ENCODE data around the gene PREX1. TPM values are rescaled to one million over a fixed set of nuclear protein-coding genes. Genes with fewer than 3 reads are reported as not detected.

The PREX1 gene
- total RNA-seq, 2 experiments from 2014 or later: 36.5 to 39.2 TPM

- H3K4me1 Mint-ChIP-seq: no peaks in the 10 kb centered on the region
- H3K27me3 Mint-ChIP-seq: no peaks in the 10 kb centered on the region
- peaks cover 2% of the 10 kb centered on the region for H3K36me3 Mint-ChIP-seq (ENCODE audit: low read depth)
- ATAC-seq: no peak
- no peak overlapping the region for H3K4me3 Mint-ChIP-seq
- CTCF ChIA-PET: interaction anchor here (0.6 to 0.8 kb wide), 2 partner anchors 131 to 201 kb away, joined by 3 read pairs; no protein-coding TSS in a partner anchor
- POLR2A ChIA-PET: no interaction called here
- no peak overlapping the region for H3K27ac Mint-ChIP-seq
- no peaks in the 10 kb centered on the region for H3K9me3 Mint-ChIP-seq (ENCODE audit: low read depth)
- intact Hi-C loops (cut with DNase I, micrococcal nuclease): no loop called here
- no peak for DNase-seq
Observed at GRCh38 chr20:48667481-48667880, 160.3 kb downstream of the PREX1 start.

GRCh38 chr20:48665785-48666184, 162.0 kb downstream of the PREX1 start:
- Mint-ChIP-seq H3K4me3 (no peak overlapping the region), H3K4me1 (no peaks in the 10 kb centered on the region), H3K36me3 (ENCODE audit: low read depth) (no peaks in the 10 kb centered on the region), H3K9me3 (ENCODE audit: low read depth) (no peaks in the 10 kb centered on the region), H3K27ac (no peak overlapping the region), H3K27me3 (no peaks in the 10 kb centered on the region)
- intact Hi-C loops (cut with DNase I, micrococcal nuclease): no loop called here
- DNase-seq: no peak
- ChIA-PET CTCF (no interaction called here), POLR2A (no interaction called here)
- ATAC-seq: no peak

DNA sequence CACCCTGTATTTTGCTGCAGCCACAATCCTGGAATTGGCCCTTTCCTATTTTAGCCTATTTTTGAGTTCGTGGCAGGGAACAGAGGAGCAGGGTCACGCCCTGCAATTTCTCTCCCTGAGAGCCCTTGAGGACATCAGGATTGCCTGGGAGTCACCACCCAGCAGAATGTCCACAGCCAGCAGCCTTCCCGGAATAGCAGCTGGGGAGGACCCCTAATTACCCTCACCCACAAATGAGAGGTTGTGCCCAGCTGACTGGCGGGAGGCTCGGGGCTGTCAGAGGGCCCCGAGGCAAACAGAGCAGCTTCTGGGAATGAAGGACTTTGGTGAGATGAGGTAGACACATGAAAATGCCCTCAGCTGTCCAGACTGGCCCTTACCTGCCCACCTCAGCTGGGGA, 165.1 kb downstream of the PREX1 start:
- ChIA-PET CTCF (interaction anchor here (1.9 kb wide), 1 partner anchor 242 kb away, joined by 5 read pairs; no protein-coding TSS in a partner anchor), POLR2A (no interaction called here)
- ATAC-seq: no peak
- H3K4me3 Mint-ChIP-seq: no peak overlapping the region
- peaks cover 2% of the 10 kb centered on the region for H3K9me3 Mint-ChIP-seq (ENCODE audit: low read depth)
- no peak overlapping the region for H3K27ac Mint-ChIP-seq
- H3K4me1 Mint-ChIP-seq: no peaks in the 10 kb centered on the region
- H3K27me3 Mint-ChIP-seq: no peaks in the 10 kb centered on the region
- intact Hi-C loops (cut with DNase I, micrococcal nuclease): no loop called here
- DNase-seq: no peak
- H3K36me3 Mint-ChIP-seq (ENCODE audit: low read depth): peaks cover 8% of the 10 kb centered on the region

GRCh38 chr20:48661575-48662455, 166.0 kb downstream of the PREX1 start:
- CTCF ChIA-PET: interaction anchor here (7.7 kb wide), 1 partner anchor 245 kb away, joined by 134 read pairs; no protein-coding TSS in a partner anchor
- Mint-ChIP-seq H3K36me3 (ENCODE audit: low read depth) (peaks cover 8% of the 10 kb centered on the region), H3K27ac (no peak overlapping the region)

DNA sequence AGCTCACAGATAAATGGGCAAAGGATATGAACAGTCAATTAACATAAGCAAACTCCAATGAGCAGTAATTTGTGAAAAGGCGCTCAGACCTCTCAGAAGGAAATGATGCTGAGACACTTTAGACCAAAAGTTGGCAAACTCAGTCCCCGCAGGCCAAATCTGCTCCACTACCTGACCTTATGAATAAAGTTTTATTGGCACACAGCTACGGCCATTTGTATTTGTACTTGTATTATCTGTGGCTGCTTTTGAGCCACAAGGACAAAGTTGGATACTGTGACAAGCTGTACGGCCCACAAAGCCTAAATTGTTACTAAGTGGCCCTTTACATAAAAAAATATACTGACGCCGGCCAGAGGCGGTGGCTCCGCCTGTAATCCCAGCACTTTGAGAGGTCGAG, 167.0 kb downstream of the PREX1 start:
- H3K9me3 Mint-ChIP-seq (ENCODE audit: low read depth): peaks cover 2% of the 10 kb centered on the region
- no peak overlapping the region for H3K4me3 Mint-ChIP-seq
- no peak for DNase-seq
- no peaks in the 10 kb centered on the region for H3K27me3 Mint-ChIP-seq
- peaks cover 11% of the 10 kb centered on the region for H3K36me3 Mint-ChIP-seq (ENCODE audit: low read depth)
- no peak for ATAC-seq
- ChIA-PET POLR2A (no interaction called here), CTCF (interaction anchor here (0.5 to 7.7 kb wide), 4 partner anchors 23 to 532 kb away, joined by 3 to 134 read pairs (median 4); no protein-coding TSS in a partner anchor)
- no peak overlapping the region for H3K27ac Mint-ChIP-seq
- intact Hi-C loops (cut with DNase I, micrococcal nuclease): no loop called here
- H3K4me1 Mint-ChIP-seq: no peaks in the 10 kb centered on the region

More at GRCh38 chr20:48661575-48662455, 166.0 kb downstream of the PREX1 start:
- peaks cover 2% of the 10 kb centered on the region for H3K9me3 Mint-ChIP-seq (ENCODE audit: low read depth)
- no peaks in the 10 kb centered on the region for H3K4me1 Mint-ChIP-seq
- no peak overlapping the region for H3K4me3 Mint-ChIP-seq
- POLR2A ChIA-PET: no interaction called here
- no peak for DNase-seq
- ATAC-seq: no peak
- H3K27me3 Mint-ChIP-seq: no peaks in the 10 kb centered on the region
- intact Hi-C loops (cut with DNase I, micrococcal nuclease): no loop called here

DNA sequence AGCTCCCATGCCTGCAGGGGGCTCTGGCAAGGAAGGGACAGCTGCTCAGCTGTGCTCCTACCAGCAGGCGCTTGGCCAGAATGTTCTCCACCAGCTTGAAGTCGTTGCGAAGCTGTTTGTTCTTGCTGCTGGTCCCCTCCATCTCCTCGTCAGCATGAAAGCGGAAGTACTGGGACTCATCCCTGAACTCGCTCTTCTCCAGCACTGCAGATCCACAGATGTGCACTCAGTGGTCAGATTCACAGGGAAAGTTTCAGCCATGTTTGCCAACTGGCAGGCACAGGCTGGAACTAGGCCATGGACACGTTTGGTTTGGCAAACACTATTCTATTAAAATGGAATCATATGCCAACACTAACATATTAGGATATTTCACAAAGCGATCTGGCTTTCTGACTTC, 167.9 kb downstream of the PREX1 start:
- DNase-seq: no peak
- Mint-ChIP-seq H3K27ac (peak overlapping the region; percentile 16), H3K27me3 (no peaks in the 10 kb centered on the region), H3K36me3 (ENCODE audit: low read depth) (peaks cover 11% of the 10 kb centered on the region), H3K4me1 (no peaks in the 10 kb centered on the region), H3K4me3 (no peak overlapping the region), H3K9me3 (ENCODE audit: low read depth) (peaks cover 2% of the 10 kb centered on the region)
- no peak for ATAC-seq
- POLR2A ChIA-PET: no interaction called here
- intact Hi-C loops (cut with DNase I, micrococcal nuclease): no loop called here
- CTCF ChIA-PET: interaction anchor here (7.7 kb wide), 1 partner anchor 247 kb away, joined by 134 read pairs; no protein-coding TSS in a partner anchor

DNA sequence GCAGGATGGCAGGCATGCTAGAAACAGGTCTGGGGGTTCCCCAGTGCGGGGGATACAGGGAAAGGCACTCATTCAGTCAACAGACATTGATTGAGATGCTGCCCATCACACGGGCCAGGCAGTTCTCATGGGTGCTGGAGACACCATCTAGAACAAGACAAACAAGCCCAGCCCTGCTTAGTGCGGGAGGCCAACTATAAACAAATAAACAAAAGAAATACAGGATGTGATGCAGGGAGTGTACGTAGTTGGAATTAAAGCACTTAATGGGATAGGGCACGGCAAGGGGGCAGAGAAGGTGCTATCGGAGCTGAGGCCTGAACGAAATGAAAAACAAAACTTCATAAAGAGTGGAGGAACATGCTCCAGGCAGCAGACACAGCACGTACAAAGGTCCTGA, 169.3 kb downstream of the PREX1 start:
- ATAC-seq (no peak), DNase-seq (no peak)
- intact Hi-C loops (cut with DNase I, micrococcal nuclease): no loop called here
- H3K27ac Mint-ChIP-seq: no peak overlapping the region
- H3K4me3 Mint-ChIP-seq: no peak overlapping the region
- no peaks in the 10 kb centered on the region for H3K4me1 Mint-ChIP-seq
- peaks cover 2% of the 10 kb centered on the region for H3K9me3 Mint-ChIP-seq (ENCODE audit: low read depth)
- POLR2A ChIA-PET: no interaction called here
- H3K36me3 Mint-ChIP-seq (ENCODE audit: low read depth): peaks cover 11% of the 10 kb centered on the region
- CTCF ChIA-PET: interaction anchor here (0.7 to 7.7 kb wide), 9 partner anchors 10 to 254 kb away, joined by 3 to 134 read pairs (median 5); no protein-coding TSS in a partner anchor
- no peaks in the 10 kb centered on the region for H3K27me3 Mint-ChIP-seq

DNA sequence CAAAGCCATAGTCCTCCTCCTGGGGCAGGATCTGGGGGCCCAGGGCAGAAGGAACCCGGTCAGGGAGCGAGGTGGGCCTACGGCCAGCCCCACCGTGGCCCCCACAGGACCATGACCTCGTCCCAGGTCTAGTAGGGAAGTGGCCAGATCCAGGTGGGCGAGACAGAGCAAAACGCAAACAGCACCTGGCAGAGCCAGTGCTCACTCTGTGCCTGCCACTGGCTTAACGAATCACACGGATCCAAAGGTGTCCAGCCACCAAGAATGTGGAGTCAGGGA, 169.7 kb downstream of the PREX1 start:
- ChIA-PET POLR2A (no interaction called here), CTCF (interaction anchor here (0.5 to 7.7 kb wide), 24 partner anchors 10 to 763 kb away, joined by 3 to 134 read pairs (median 5); no protein-coding TSS in a partner anchor)
- intact Hi-C loops (cut with DNase I, micrococcal nuclease): no loop called here
- H3K4me3 Mint-ChIP-seq: no peak overlapping the region
- H3K27me3 Mint-ChIP-seq: no peaks in the 10 kb centered on the region
- H3K36me3 Mint-ChIP-seq (ENCODE audit: low read depth): peaks cover 11% of the 10 kb centered on the region
- no peak for ATAC-seq
- no peak for DNase-seq
- H3K9me3 Mint-ChIP-seq (ENCODE audit: low read depth): peaks cover 2% of the 10 kb centered on the region
- no peak overlapping the region for H3K27ac Mint-ChIP-seq
- H3K4me1 Mint-ChIP-seq: no peaks in the 10 kb centered on the region

DNA sequence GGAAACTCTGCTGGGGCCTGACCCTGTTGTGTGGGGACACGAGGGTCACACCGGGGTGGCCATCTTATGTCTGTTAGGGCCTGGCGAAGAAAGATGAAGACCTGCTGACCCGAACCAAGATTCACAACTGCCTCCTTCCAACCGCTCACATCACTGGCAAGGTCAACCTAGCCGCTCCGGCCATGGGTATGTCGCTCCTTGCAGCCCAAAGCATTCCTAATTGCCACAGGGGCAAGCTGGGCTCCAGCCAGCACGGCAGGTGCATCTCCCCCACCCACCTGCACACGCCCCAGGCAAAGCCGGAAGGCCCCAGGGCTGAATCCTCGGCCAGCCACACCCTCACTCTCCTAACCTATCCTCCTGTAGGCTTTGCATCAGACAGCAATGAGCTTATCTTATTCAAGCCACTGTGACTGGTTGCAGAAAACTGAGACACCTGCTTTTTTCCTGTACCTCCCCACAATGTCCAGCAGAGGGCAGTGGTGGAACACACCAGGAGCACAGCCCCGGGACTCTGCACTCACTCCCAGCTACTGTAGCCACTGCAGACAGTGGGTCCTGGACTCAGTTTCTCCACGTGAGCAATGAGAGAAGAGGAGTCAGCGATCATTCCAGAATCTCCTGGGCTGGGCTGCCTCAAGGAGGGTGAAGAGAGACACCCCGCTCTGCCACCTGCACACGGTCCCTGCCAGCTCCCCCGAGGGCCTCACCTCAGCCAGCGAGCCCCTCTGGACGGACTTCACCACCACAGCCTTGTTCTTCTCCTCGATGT, 170.2 kb downstream of the PREX1 start:
- DNase-seq: peak; percentile 76
- Mint-ChIP-seq H3K36me3 (ENCODE audit: low read depth) (peaks cover 11% of the 10 kb centered on the region), H3K4me1 (no peaks in the 10 kb centered on the region), H3K27me3 (no peaks in the 10 kb centered on the region), H3K27ac (no peak overlapping the region), H3K9me3 (ENCODE audit: low read depth) (peaks cover 2% of the 10 kb centered on the region), H3K4me3 (no peak overlapping the region)
- intact Hi-C loops (cut with DNase I, micrococcal nuclease): loop anchor here (1.0 kb wide), 2 partner anchors 167 to 248 kb away; no protein-coding TSS in a partner anchor
- CTCF ChIA-PET: interaction anchor here (0.5 to 7.7 kb wide), 37 partner anchors 9 to 762 kb away, joined by 3 to 134 read pairs (median 4); no protein-coding TSS in a partner anchor
- POLR2A ChIA-PET: no interaction called here
- ATAC-seq: peak; percentile 94

GRCh38 chr20:48656661-48657211, 171.1 kb downstream of the PREX1 start:
- Mint-ChIP-seq H3K9me3 (ENCODE audit: low read depth) (peaks cover 2% of the 10 kb centered on the region), H3K4me1 (no peaks in the 10 kb centered on the region), H3K27me3 (no peaks in the 10 kb centered on the region), H3K4me3 (no peak overlapping the region), H3K27ac (no peak overlapping the region), H3K36me3 (ENCODE audit: low read depth) (peaks cover 11% of the 10 kb centered on the region)
- intact Hi-C loops (cut with DNase I, micrococcal nuclease): loop anchor here (1.0 kb wide), 2 partner anchors 168 to 249 kb away; no protein-coding TSS in a partner anchor
- ATAC-seq (no peak), DNase-seq (no peak)
- POLR2A ChIA-PET: no interaction called here
- CTCF ChIA-PET: interaction anchor here (0.7 to 7.7 kb wide), 16 partner anchors 13 to 761 kb away, joined by 3 to 134 read pairs (median 5); no protein-coding TSS in a partner anchor

GRCh38 chr20:48656137-48656536, 171.7 kb downstream of the PREX1 start:
- H3K27ac Mint-ChIP-seq: no peak overlapping the region
- peaks cover 15% of the 10 kb centered on the region for H3K36me3 Mint-ChIP-seq (ENCODE audit: low read depth)

More at GRCh38 chr20:48656137-48656536, 171.7 kb downstream of the PREX1 start:
- POLR2A ChIA-PET: no interaction called here
- DNase-seq (no peak), ATAC-seq (no peak)
- H3K27me3 Mint-ChIP-seq: no peaks in the 10 kb centered on the region
- H3K4me1 Mint-ChIP-seq: no peaks in the 10 kb centered on the region
- CTCF ChIA-PET: interaction anchor here (0.7 to 7.7 kb wide), 4 partner anchors 40 to 251 kb away, joined by 3 to 134 read pairs (median 4); no protein-coding TSS in a partner anchor
- peaks cover 2% of the 10 kb centered on the region for H3K9me3 Mint-ChIP-seq (ENCODE audit: low read depth)
- H3K4me3 Mint-ChIP-seq: no peak overlapping the region
- intact Hi-C loops (cut with DNase I, micrococcal nuclease): no loop called here
